ENCODE measurements around the gene PLAC1. TPM values are rescaled to one million over a fixed set of nuclear protein-coding genes. Genes with fewer than 3 reads are reported as not detected.

Gene PLAC1
- total RNA-seq, 1 donor from 2014 or later: not detected

- DNase-seq (ENCODE audit: low spot score): no peak
- intact Hi-C loops (cut with micrococcal nuclease): no loop called here
- H3K9me3 Mint-ChIP-seq: no peaks in the 10 kb centered on the region
- no peak overlapping the region for H3K27ac Mint-ChIP-seq
- no peaks in the 10 kb centered on the region for H3K36me3 Mint-ChIP-seq (ENCODE audit: low read depth)
- H3K4me1 Mint-ChIP-seq (ENCODE audit: low read depth): no peaks in the 10 kb centered on the region
- H3K27me3 Mint-ChIP-seq (ENCODE audit: low read depth): no peaks in the 10 kb centered on the region
- H3K4me3 Mint-ChIP-seq (ENCODE audit: low read depth): no peak overlapping the region
These were observed 25.2 kb upstream of the PLAC1 start for GRCh38 chrX:134683351-134684005.

GRCh38 chrX:134682081-134682480 is 23.8 kb upstream of the PLAC1 start:
- H3K4me3 Mint-ChIP-seq (ENCODE audit: low read depth): no peak overlapping the region
- H3K9me3 Mint-ChIP-seq: no peaks in the 10 kb centered on the region
- intact Hi-C loops (cut with micrococcal nuclease): no loop called here
- DNase-seq (ENCODE audit: low spot score): no peak
- no peaks in the 10 kb centered on the region for H3K27me3 Mint-ChIP-seq (ENCODE audit: low read depth)
- H3K27ac Mint-ChIP-seq: no peak overlapping the region
- no peaks in the 10 kb centered on the region for H3K4me1 Mint-ChIP-seq (ENCODE audit: low read depth)
- H3K36me3 Mint-ChIP-seq (ENCODE audit: low read depth): no peaks in the 10 kb centered on the region

- DNase-seq (ENCODE audit: low spot score): no peak
- Mint-ChIP-seq H3K27ac (no peak overlapping the region), H3K27me3 (ENCODE audit: low read depth) (no peaks in the 10 kb centered on the region), H3K4me3 (ENCODE audit: low read depth) (no peak overlapping the region), H3K9me3 (no peaks in the 10 kb centered on the region), H3K36me3 (ENCODE audit: low read depth) (no peaks in the 10 kb centered on the region), H3K4me1 (ENCODE audit: low read depth) (no peaks in the 10 kb centered on the region)
- intact Hi-C loops (cut with micrococcal nuclease): no loop called here
These were observed 21.4 kb upstream of the PLAC1 start for GRCh38 chrX:134679644-134680043.

GRCh38 chrX:134679221-134679620 is 20.9 kb upstream of the PLAC1 start:
- intact Hi-C loops (cut with micrococcal nuclease): no loop called here

GRCh38 chrX:134677332-134677731 is 19.1 kb upstream of the PLAC1 start:
- no peak for DNase-seq (ENCODE audit: low spot score)
- Mint-ChIP-seq H3K27ac (no peak overlapping the region), H3K27me3 (ENCODE audit: low read depth) (no peaks in the 10 kb centered on the region), H3K9me3 (no peaks in the 10 kb centered on the region), H3K4me1 (ENCODE audit: low read depth) (no peaks in the 10 kb centered on the region), H3K4me3 (ENCODE audit: low read depth) (no peak overlapping the region), H3K36me3 (ENCODE audit: low read depth) (no peaks in the 10 kb centered on the region)
- intact Hi-C loops (cut with micrococcal nuclease): no loop called here

More at GRCh38 chrX:134679221-134679620, 20.9 kb upstream of the PLAC1 start:
- no peaks in the 10 kb centered on the region for H3K9me3 Mint-ChIP-seq
- DNase-seq (ENCODE audit: low spot score): no peak
- no peak overlapping the region for H3K4me3 Mint-ChIP-seq (ENCODE audit: low read depth)
- no peaks in the 10 kb centered on the region for H3K36me3 Mint-ChIP-seq (ENCODE audit: low read depth)
- no peaks in the 10 kb centered on the region for H3K4me1 Mint-ChIP-seq (ENCODE audit: low read depth)
- H3K27ac Mint-ChIP-seq: no peak overlapping the region
- H3K27me3 Mint-ChIP-seq (ENCODE audit: low read depth): no peaks in the 10 kb centered on the region

GRCh38 chrX:134676436-134676835 is 18.2 kb upstream of the PLAC1 start:
- no peaks in the 10 kb centered on the region for H3K36me3 Mint-ChIP-seq (ENCODE audit: low read depth)
- H3K27me3 Mint-ChIP-seq (ENCODE audit: low read depth): no peaks in the 10 kb centered on the region
- intact Hi-C loops (cut with micrococcal nuclease): no loop called here
- H3K9me3 Mint-ChIP-seq: no peaks in the 10 kb centered on the region
- H3K4me3 Mint-ChIP-seq (ENCODE audit: low read depth): no peak overlapping the region
- H3K27ac Mint-ChIP-seq: no peak overlapping the region
- no peak for DNase-seq (ENCODE audit: low spot score)
- H3K4me1 Mint-ChIP-seq (ENCODE audit: low read depth): peaks cover under 1% of the 10 kb centered on the region

GRCh38 chrX:134673123-134673522 is 14.9 kb upstream of the PLAC1 start:
- intact Hi-C loops (cut with micrococcal nuclease): no loop called here
- Mint-ChIP-seq H3K4me1 (ENCODE audit: low read depth) (peaks cover 3% of the 10 kb centered on the region), H3K9me3 (no peaks in the 10 kb centered on the region)

GRCh38 chrX:134672101-134672500 is 13.8 kb upstream of the PLAC1 start:
- peaks cover 3% of the 10 kb centered on the region for H3K4me1 Mint-ChIP-seq (ENCODE audit: low read depth)
- H3K4me3 Mint-ChIP-seq (ENCODE audit: low read depth): no peak overlapping the region
- intact Hi-C loops (cut with micrococcal nuclease): no loop called here
- H3K9me3 Mint-ChIP-seq: no peaks in the 10 kb centered on the region
- no peaks in the 10 kb centered on the region for H3K27me3 Mint-ChIP-seq (ENCODE audit: low read depth)
- no peak overlapping the region for H3K27ac Mint-ChIP-seq
- no peak for DNase-seq (ENCODE audit: low spot score)
- no peaks in the 10 kb centered on the region for H3K36me3 Mint-ChIP-seq (ENCODE audit: low read depth)

More at GRCh38 chrX:134673123-134673522, 14.9 kb upstream of the PLAC1 start:
- Mint-ChIP-seq H3K27ac (no peak overlapping the region), H3K27me3 (ENCODE audit: low read depth) (no peaks in the 10 kb centered on the region), H3K36me3 (ENCODE audit: low read depth) (no peaks in the 10 kb centered on the region), H3K4me3 (ENCODE audit: low read depth) (no peak overlapping the region)
- no peak for DNase-seq (ENCODE audit: low spot score)

GRCh38 chrX:134671294-134671693 is 13.0 kb upstream of the PLAC1 start:
- Mint-ChIP-seq H3K9me3 (no peaks in the 10 kb centered on the region), H3K4me1 (ENCODE audit: low read depth) (peaks cover 3% of the 10 kb centered on the region), H3K27me3 (ENCODE audit: low read depth) (no peaks in the 10 kb centered on the region), H3K4me3 (ENCODE audit: low read depth) (no peak overlapping the region), H3K36me3 (ENCODE audit: low read depth) (no peaks in the 10 kb centered on the region), H3K27ac (no peak overlapping the region)
- intact Hi-C loops (cut with micrococcal nuclease): no loop called here
- DNase-seq (ENCODE audit: low spot score): no peak

- intact Hi-C loops (cut with micrococcal nuclease): no loop called here
- H3K27ac Mint-ChIP-seq: no peak overlapping the region
- peaks cover 3% of the 10 kb centered on the region for H3K4me1 Mint-ChIP-seq (ENCODE audit: low read depth)
- no peak for DNase-seq (ENCODE audit: low spot score)
- no peaks in the 10 kb centered on the region for H3K9me3 Mint-ChIP-seq
- H3K4me3 Mint-ChIP-seq (ENCODE audit: low read depth): no peak overlapping the region
- no peaks in the 10 kb centered on the region for H3K36me3 Mint-ChIP-seq (ENCODE audit: low read depth)
- H3K27me3 Mint-ChIP-seq (ENCODE audit: low read depth): no peaks in the 10 kb centered on the region
These were observed 12.1 kb upstream of the PLAC1 start for GRCh38 chrX:134670134-134670924.

- Mint-ChIP-seq H3K4me3 (ENCODE audit: low read depth) (no peak overlapping the region), H3K4me1 (ENCODE audit: low read depth) (peaks cover 3% of the 10 kb centered on the region), H3K36me3 (ENCODE audit: low read depth) (no peaks in the 10 kb centered on the region), H3K27me3 (ENCODE audit: low read depth) (no peaks in the 10 kb centered on the region), H3K9me3 (no peaks in the 10 kb centered on the region), H3K27ac (no peak overlapping the region)
- intact Hi-C loops (cut with micrococcal nuclease): no loop called here
- DNase-seq (ENCODE audit: low spot score): no peak
These were observed 11.3 kb upstream of the PLAC1 start for GRCh38 chrX:134669378-134670098.

GRCh38 chrX:134664202-134664601 is 5.9 kb upstream of the PLAC1 start:
- H3K9me3 Mint-ChIP-seq: no peaks in the 10 kb centered on the region
- DNase-seq (ENCODE audit: low spot score): no peak

GRCh38 chrX:134661295-134661694 is 3.0 kb upstream of the PLAC1 start:
- no peaks in the 10 kb centered on the region for H3K4me1 Mint-ChIP-seq (ENCODE audit: low read depth)
- peaks cover 9% of the 10 kb centered on the region for H3K27me3 Mint-ChIP-seq (ENCODE audit: low read depth)
- intact Hi-C loops (cut with micrococcal nuclease): no loop called here
- H3K9me3 Mint-ChIP-seq: no peaks in the 10 kb centered on the region
- no peak overlapping the region for H3K27ac Mint-ChIP-seq
- DNase-seq (ENCODE audit: low spot score): no peak
- no peaks in the 10 kb centered on the region for H3K36me3 Mint-ChIP-seq (ENCODE audit: low read depth)
- H3K4me3 Mint-ChIP-seq (ENCODE audit: low read depth): no peak overlapping the region

More at GRCh38 chrX:134664202-134664601, 5.9 kb upstream of the PLAC1 start:
- H3K27ac Mint-ChIP-seq: no peak overlapping the region
- H3K4me1 Mint-ChIP-seq (ENCODE audit: low read depth): no peaks in the 10 kb centered on the region
- H3K27me3 Mint-ChIP-seq (ENCODE audit: low read depth): peaks cover 9% of the 10 kb centered on the region
- intact Hi-C loops (cut with micrococcal nuclease): no loop called here
- H3K36me3 Mint-ChIP-seq (ENCODE audit: low read depth): no peaks in the 10 kb centered on the region
- no peak overlapping the region for H3K4me3 Mint-ChIP-seq (ENCODE audit: low read depth)
